ENCODE measurements around the gene MARCKSL1. TPM values are rescaled to one million over a fixed set of nuclear protein-coding genes. Genes with fewer than 3 reads are reported as not detected.

The MARCKSL1 gene
- total RNA-seq, 1 experiment from 2014 or later, result 445 TPM

DNA sequence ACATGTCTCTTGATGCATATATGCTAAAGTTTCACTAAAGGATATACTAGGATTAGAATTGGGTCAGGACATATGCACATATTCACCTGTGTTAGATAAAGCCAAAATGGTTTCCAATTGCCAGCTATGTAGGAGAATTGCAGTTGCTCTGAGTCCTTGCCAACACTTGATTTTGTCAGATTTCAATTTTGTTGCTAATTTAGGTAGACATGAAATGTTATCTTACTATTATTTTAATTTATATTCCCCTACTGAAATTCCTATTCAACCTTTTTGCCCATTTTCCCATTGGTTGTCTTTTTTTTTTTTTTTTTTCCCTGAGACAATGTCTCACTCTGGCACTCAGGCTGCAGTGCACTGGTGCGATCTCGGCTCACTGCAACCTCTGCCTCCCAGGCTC lies 30.7 kb downstream of the MARCKSL1 start:
- no peak for TF ChIP-seq EZH2 (IDR thresholded peaks at IDR 0.05; ENCODE audit: borderline replicate concordance, low read depth, low read length, poor library complexity, severe bottlenecking)
- TF ChIP-seq, protein P1, sequence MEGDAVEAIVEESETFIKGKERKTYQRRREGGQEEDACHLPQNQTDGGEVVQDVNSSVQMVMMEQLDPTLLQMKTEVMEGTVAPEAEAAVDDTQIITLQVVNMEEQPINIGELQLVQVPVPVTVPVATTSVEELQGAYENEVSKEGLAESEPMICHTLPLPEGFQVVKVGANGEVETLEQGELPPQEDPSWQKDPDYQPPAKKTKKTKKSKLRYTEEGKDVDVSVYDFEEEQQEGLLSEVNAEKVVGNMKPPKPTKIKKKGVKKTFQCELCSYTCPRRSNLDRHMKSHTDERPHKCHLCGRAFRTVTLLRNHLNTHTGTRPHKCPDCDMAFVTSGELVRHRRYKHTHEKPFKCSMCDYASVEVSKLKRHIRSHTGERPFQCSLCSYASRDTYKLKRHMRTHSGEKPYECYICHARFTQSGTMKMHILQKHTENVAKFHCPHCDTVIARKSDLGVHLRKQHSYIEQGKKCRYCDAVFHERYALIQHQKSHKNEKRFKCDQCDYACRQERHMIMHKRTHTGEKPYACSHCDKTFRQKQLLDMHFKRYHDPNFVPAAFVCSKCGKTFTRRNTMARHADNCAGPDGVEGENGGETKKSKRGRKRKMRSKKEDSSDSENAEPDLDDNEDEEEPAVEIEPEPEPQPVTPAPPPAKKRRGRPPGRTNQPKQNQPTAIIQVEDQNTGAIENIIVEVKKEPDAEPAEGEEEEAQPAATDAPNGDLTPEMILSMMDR (conservative IDR thresholded peaks at IDR 0.05; ENCODE audit: low read depth, low read length), result no peak
- DNase-seq (ENCODE audit: low spot score), result no peak
- ChIA-PET POLR2A (ENCODE audit: low non-redundant PET) (no interaction called here), CTCF (no interaction called here)
- Histone ChIP-seq H3K4me3 (ENCODE audit: low read depth, low read length, poor library complexity, severe bottlenecking) (no peak overlapping the region), H3K27ac (ENCODE audit: low read depth, low read length, poor library complexity, severe bottlenecking) (no peak overlapping the region), H3K27me3 (replicated peaks; ENCODE audit: insufficient read depth, low read depth, low read length, poor library complexity) (no peaks in the 10 kb centered on the region), H3K9me3 (ENCODE audit: low read depth, low read length, poor library complexity, severe bottlenecking) (peaks cover 7% of the 10 kb centered on the region), H3K4me1 (ENCODE audit: insufficient read depth, low read length, poor library complexity, severe bottlenecking) (no peaks in the 10 kb centered on the region), H3K36me3 (ENCODE audit: insufficient read depth, low read length, poor library complexity, severe bottlenecking) (peaks cover 48% of the 10 kb centered on the region)
- BruUV-seq (replicated peaks), result no TSS peak
- intact Hi-C loops (cut with micrococcal nuclease; ENCODE audit: unreplicated experiment), result no loop called here

DNA sequence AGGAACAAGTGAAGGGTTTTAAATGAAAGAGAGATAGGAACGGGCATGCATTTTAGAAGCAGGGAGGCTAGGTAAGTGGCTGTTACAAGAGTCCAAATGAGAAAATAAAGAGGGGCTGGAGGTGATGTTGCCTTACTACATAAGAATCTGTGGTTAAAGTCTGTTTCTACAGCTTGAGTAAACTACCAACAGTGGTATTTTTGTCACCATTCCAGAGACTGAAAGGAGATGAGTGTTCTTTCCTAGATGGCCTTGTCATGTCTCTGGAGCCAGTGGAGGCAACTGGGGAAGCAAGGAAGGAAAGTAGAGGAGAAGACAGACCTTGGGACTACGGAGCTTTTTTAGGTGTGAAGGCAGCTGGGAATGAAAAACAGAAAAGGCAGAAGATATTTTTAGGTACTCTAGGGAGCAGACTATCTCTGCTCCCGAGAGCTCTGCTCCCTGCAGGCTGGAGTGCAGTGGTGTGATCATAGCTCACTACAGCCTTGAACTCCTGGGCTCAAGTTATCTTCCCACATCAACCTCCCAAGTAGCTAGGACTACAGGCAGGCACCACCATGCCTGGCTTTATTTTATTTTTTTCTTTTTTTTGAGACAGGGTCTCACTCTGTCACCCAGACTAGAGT lies 31.9 kb downstream of the MARCKSL1 start:
- TF ChIP-seq, protein P1 (conservative IDR thresholded peaks at IDR 0.05; ENCODE audit: low read depth, low read length), result no peak
- TF ChIP-seq EZH2 (IDR thresholded peaks at IDR 0.05; ENCODE audit: borderline replicate concordance, low read depth, low read length, poor library complexity, severe bottlenecking), result no peak
- Histone ChIP-seq H3K27me3 (replicated peaks; ENCODE audit: insufficient read depth, low read depth, low read length, poor library complexity) (no peaks in the 10 kb centered on the region), H3K36me3 (ENCODE audit: insufficient read depth, low read length, poor library complexity, severe bottlenecking) (peaks cover 48% of the 10 kb centered on the region), H3K9me3 (ENCODE audit: low read depth, low read length, poor library complexity, severe bottlenecking) (peaks cover 7% of the 10 kb centered on the region), H3K27ac (ENCODE audit: low read depth, low read length, poor library complexity, severe bottlenecking) (no peak overlapping the region), H3K4me1 (ENCODE audit: insufficient read depth, low read length, poor library complexity, severe bottlenecking) (no peaks in the 10 kb centered on the region), H3K4me3 (ENCODE audit: low read depth, low read length, poor library complexity, severe bottlenecking) (no peak overlapping the region)
- TSS peak; percentile 9 for BruUV-seq (replicated peaks)
- ChIA-PET POLR2A (ENCODE audit: low non-redundant PET) (no interaction called here), CTCF (no interaction called here)
- DNase-seq (ENCODE audit: low spot score), result no peak
- intact Hi-C loops (cut with micrococcal nuclease; ENCODE audit: unreplicated experiment), result no loop called here

DNA sequence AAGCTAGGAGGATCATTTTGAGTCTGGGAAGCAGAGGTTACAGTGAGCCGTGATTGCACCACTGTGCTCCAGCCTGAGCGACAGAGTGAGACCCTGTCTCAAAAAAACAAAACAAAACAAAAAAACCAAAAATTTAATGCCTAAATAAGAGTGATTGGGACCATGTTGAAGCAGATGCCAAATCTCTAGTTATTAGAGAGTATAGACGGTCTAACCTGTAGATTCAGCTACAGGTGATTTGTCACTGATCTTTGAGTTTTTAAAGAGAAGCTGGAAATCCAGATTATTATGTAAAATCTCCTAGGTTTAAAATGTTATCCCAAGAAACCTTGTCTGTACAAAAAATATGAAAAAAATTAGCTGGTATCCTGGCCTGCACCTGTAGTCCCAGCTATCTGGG lies 32.7 kb downstream of the MARCKSL1 start:
- peaks cover 48% of the 10 kb centered on the region for H3K36me3 ChIP-seq (ENCODE audit: insufficient read depth, low read length, poor library complexity, severe bottlenecking)
- no peak for DNase-seq (ENCODE audit: low spot score)
- intact Hi-C loops (cut with micrococcal nuclease; ENCODE audit: unreplicated experiment), result no loop called here
- peaks cover 7% of the 10 kb centered on the region for H3K9me3 ChIP-seq (ENCODE audit: low read depth, low read length, poor library complexity, severe bottlenecking)
- no peak overlapping the region for H3K4me3 ChIP-seq (ENCODE audit: low read depth, low read length, poor library complexity, severe bottlenecking)
- no peaks in the 10 kb centered on the region for H3K27me3 ChIP-seq (replicated peaks; ENCODE audit: insufficient read depth, low read depth, low read length, poor library complexity)
- H3K27ac ChIP-seq (ENCODE audit: low read depth, low read length, poor library complexity, severe bottlenecking), result no peak overlapping the region
- H3K4me1 ChIP-seq (ENCODE audit: insufficient read depth, low read length, poor library complexity, severe bottlenecking), result no peaks in the 10 kb centered on the region
- CTCF ChIA-PET, result no interaction called here
- TF ChIP-seq, protein P1 (conservative IDR thresholded peaks at IDR 0.05; ENCODE audit: low read depth, low read length), result no peak
- TF ChIP-seq EZH2 (IDR thresholded peaks at IDR 0.05; ENCODE audit: borderline replicate concordance, low read depth, low read length, poor library complexity, severe bottlenecking), result no peak
- POLR2A ChIA-PET (ENCODE audit: low non-redundant PET), result no interaction called here
- BruUV-seq (replicated peaks), result no TSS peak
